Astrocyte (in vitro differentiated cells and primary cell): ENCODE results near the gene FRRS1.

Experiments
- CTCF ChIP-seq: IDR thresholded peaks from 2 replicates; pipeline ENCODE4 v1.5.1; 2011; ENCODE audit warnings: low read depth, mild to moderate bottlenecking, inconsistent platforms, low read length, moderate library complexity; ENCODE audit not compliant: insufficient read depth
- EZH2 ChIP-seq: IDR thresholded peaks from 2 replicates; pipeline ENCODE4 v1.6.1; 2012; ENCODE audit warnings: mild to moderate bottlenecking, low read length, inconsistent platforms; ENCODE audit not compliant: insufficient read depth

GRCh38 chr1:99717005-99717404, 49.4 kb downstream of the FRRS1 start:
- TF ChIP-seq CTCF, result no peak
- TF ChIP-seq EZH2, result no peak
